Measurements from ENCODE around the gene MOCS1. TPM values are rescaled to one million over a fixed set of nuclear protein-coding genes. Genes with fewer than 3 reads are reported as not detected.
A peak's percentile ranks its signal among the peaks of the same experiment; 100 is the strongest.

MOCS1 gene
- total and polyA plus RNA-seq, 2 donors (not counting 1 experiment from before 2014, with no cell fraction given): 11.6 to 21.8 TPM

DNA sequence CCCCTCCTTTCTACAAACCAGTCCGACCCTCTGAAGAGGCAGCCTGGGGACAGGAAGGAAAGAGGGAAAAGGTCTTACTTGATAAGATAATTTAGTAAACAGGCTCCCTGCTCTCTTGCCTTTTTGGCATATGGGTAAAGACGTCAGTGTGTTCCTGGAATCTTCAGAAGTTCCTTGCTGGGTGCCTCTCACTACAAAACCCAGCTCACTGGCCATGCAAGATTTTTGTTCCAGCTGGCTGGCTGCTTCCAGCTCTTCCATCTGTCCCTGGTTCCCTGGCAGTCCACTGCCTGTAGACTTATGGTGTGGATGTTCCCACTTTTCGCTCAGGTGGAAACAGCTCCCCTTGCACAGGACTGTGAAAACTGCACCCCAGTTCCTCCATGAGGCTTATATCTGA is 57.4 kb downstream of the MOCS1 start:
- Histone ChIP-seq H4K20me1 (ENCODE audit: control insufficient read depth, extremely low read depth, insufficient read depth, low read length) (no peaks in the 10 kb centered on the region), H3K27me3 (ENCODE audit: control insufficient read depth, insufficient read depth, low read length) (no peaks in the 10 kb centered on the region), H3K9me3 (ENCODE audit: control insufficient read depth, insufficient read depth, low read depth, low read length) (no peaks in the 10 kb centered on the region), H3K36me3 (ENCODE audit: control insufficient read depth, insufficient read depth, low read length) (peaks cover 4% of the 10 kb centered on the region), H3K9ac (ENCODE audit: insufficient read depth, low read length) (no peak overlapping the region), H3K27ac (ENCODE audit: insufficient read depth, low read length) (no peak overlapping the region), H2AFZ (ENCODE audit: low read length) (no peak overlapping the region), H3K4me3 (replicated peaks in 1 of 4; ENCODE audit: control extremely low read depth in 1 of 4, insufficient read depth in 1 of 4, low read depth in 3 of 4, low read length in 4 of 4) (no peak overlapping the region), H3K79me2 (ENCODE audit: control insufficient read depth, insufficient read depth, low read length) (no peaks in the 10 kb centered on the region), H3K4me2 (ENCODE audit: extremely low read depth, insufficient read depth, low read length) (no peak overlapping the region), H3K4me1 (ENCODE audit: control insufficient read depth, extremely low read depth, insufficient read depth, low read length) (no peaks in the 10 kb centered on the region)
- TF ChIP-seq EZH2 (IDR thresholded peaks at IDR 0.05; ENCODE audit: low read length, missing control alignments): no peak
- TF ChIP-seq, protein P1, sequence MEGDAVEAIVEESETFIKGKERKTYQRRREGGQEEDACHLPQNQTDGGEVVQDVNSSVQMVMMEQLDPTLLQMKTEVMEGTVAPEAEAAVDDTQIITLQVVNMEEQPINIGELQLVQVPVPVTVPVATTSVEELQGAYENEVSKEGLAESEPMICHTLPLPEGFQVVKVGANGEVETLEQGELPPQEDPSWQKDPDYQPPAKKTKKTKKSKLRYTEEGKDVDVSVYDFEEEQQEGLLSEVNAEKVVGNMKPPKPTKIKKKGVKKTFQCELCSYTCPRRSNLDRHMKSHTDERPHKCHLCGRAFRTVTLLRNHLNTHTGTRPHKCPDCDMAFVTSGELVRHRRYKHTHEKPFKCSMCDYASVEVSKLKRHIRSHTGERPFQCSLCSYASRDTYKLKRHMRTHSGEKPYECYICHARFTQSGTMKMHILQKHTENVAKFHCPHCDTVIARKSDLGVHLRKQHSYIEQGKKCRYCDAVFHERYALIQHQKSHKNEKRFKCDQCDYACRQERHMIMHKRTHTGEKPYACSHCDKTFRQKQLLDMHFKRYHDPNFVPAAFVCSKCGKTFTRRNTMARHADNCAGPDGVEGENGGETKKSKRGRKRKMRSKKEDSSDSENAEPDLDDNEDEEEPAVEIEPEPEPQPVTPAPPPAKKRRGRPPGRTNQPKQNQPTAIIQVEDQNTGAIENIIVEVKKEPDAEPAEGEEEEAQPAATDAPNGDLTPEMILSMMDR (conservative IDR thresholded peaks at IDR 0.05 in 1 of 2, IDR thresholded peaks at IDR 0.05 in 1 of 2; ENCODE audit: low read depth in 1 of 2, low read length in 2 of 2): no peak
- DNase-seq (ENCODE audit: low read depth in 2 of 2): no peak

DNA sequence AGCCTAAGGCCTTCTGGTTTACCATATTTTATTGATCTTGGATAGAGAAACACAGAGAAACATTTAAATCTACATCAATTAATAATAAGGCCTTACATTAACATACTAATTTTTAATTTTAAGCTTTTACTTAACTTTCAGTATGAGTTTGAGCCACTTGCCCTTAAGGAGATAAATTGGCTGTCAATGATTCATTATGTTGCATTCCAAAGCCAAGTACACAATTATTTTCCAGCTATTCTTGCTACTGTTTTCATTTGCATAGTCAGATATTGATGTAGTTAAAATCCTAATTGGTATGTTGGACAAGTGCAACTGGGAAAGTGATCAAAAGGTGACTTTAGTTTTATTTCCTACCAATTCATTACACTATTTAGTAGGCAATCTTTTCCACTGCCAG is 58.2 kb downstream of the MOCS1 start:
- Histone ChIP-seq H3K9me3 (ENCODE audit: control insufficient read depth, insufficient read depth, low read depth, low read length) (no peaks in the 10 kb centered on the region), H3K36me3 (ENCODE audit: control insufficient read depth, insufficient read depth, low read length) (peaks cover 4% of the 10 kb centered on the region), H3K4me1 (ENCODE audit: control insufficient read depth, extremely low read depth, insufficient read depth, low read length) (no peaks in the 10 kb centered on the region), H3K27me3 (ENCODE audit: control insufficient read depth, insufficient read depth, low read length) (no peaks in the 10 kb centered on the region), H3K4me2 (ENCODE audit: extremely low read depth, insufficient read depth, low read length) (no peak overlapping the region), H3K4me3 (replicated peaks in 1 of 4; ENCODE audit: control extremely low read depth in 1 of 4, insufficient read depth in 1 of 4, low read depth in 3 of 4, low read length in 4 of 4) (no peak overlapping the region), H4K20me1 (ENCODE audit: control insufficient read depth, extremely low read depth, insufficient read depth, low read length) (no peaks in the 10 kb centered on the region), H3K27ac (ENCODE audit: insufficient read depth, low read length) (no peak overlapping the region), H3K79me2 (ENCODE audit: control insufficient read depth, insufficient read depth, low read length) (no peaks in the 10 kb centered on the region), H3K9ac (ENCODE audit: insufficient read depth, low read length) (no peak overlapping the region), H2AFZ (ENCODE audit: low read length) (no peak overlapping the region)
- TF ChIP-seq, protein P1 (conservative IDR thresholded peaks at IDR 0.05 in 1 of 2, IDR thresholded peaks at IDR 0.05 in 1 of 2; ENCODE audit: low read depth in 1 of 2, low read length in 2 of 2): no peak
- no peak for TF ChIP-seq EZH2 (IDR thresholded peaks at IDR 0.05; ENCODE audit: low read length, missing control alignments)
- peak in 1 of 2 donors; percentile 73 for DNase-seq (ENCODE audit: low read depth in 2 of 2)

DNA sequence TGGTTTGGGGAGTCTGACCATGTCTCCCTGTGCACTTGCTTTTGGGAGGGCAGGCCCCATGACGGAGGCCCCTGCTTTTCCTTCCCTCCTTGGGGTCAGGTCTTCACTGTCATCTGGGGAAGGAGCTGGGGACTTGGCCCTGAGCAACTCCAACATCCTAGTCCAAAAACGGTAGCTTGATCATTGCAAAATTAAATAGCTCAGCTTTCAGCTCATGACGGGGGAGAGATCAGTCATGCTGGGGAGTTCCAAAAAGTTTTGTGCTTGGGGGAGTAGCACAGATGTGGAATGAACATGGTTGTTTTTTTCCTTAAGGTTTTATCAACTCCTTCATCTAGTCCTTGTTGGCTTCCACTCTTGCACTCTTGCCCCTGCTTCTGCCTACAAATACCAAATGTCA is 60.8 kb downstream of the MOCS1 start:
- no peak overlapping the region for H2AFZ ChIP-seq (ENCODE audit: low read length)
- H3K9me3 ChIP-seq (ENCODE audit: control insufficient read depth, insufficient read depth, low read depth, low read length): no peaks in the 10 kb centered on the region
- H3K79me2 ChIP-seq (ENCODE audit: control insufficient read depth, insufficient read depth, low read length): no peaks in the 10 kb centered on the region
- H3K27ac ChIP-seq (ENCODE audit: insufficient read depth, low read length): no peak overlapping the region
- H4K20me1 ChIP-seq (ENCODE audit: control insufficient read depth, extremely low read depth, insufficient read depth, low read length): no peaks in the 10 kb centered on the region
- no peak overlapping the region for H3K4me3 ChIP-seq (replicated peaks in 1 of 4; ENCODE audit: control extremely low read depth in 1 of 4, insufficient read depth in 1 of 4, low read depth in 3 of 4, low read length in 4 of 4)
- H3K27me3 ChIP-seq (ENCODE audit: control insufficient read depth, insufficient read depth, low read length): no peaks in the 10 kb centered on the region
- TF ChIP-seq, protein P1 (conservative IDR thresholded peaks at IDR 0.05 in 1 of 2, IDR thresholded peaks at IDR 0.05 in 1 of 2; ENCODE audit: low read depth in 1 of 2, low read length in 2 of 2): no peak
- no peak for TF ChIP-seq EZH2 (IDR thresholded peaks at IDR 0.05; ENCODE audit: low read length, missing control alignments)
- H3K36me3 ChIP-seq (ENCODE audit: control insufficient read depth, insufficient read depth, low read length): peaks cover 8% of the 10 kb centered on the region
- no peaks in the 10 kb centered on the region for H3K4me1 ChIP-seq (ENCODE audit: control insufficient read depth, extremely low read depth, insufficient read depth, low read length)
- H3K4me2 ChIP-seq (ENCODE audit: extremely low read depth, insufficient read depth, low read length): no peak overlapping the region
- no peak overlapping the region for H3K9ac ChIP-seq (ENCODE audit: insufficient read depth, low read length)
- no peak for DNase-seq (ENCODE audit: low read depth in 2 of 2)
